H1 (cell line): ENCODE measurements around the gene SPATS2L. TPM values are rescaled to one million over a fixed set of nuclear protein-coding genes. Genes with fewer than 3 reads are reported as not detected.

Source experiments
- CTCF ChIA-PET: fragments of 300-600 bp; sonication (Branson Sonifier 250); formaldehyde crosslinking; loops from one replicate; lab custom pipeline; 2021; ENCODE audit not compliant: partially characterized antibody; lab: Charles Lee
- POLR2A ChIA-PET: fragments of 300-600 bp; sonication (Branson Sonifier 250); formaldehyde crosslinking; loops from one replicate; lab custom pipeline; 2021; ENCODE audit warnings: inconsistent platforms; ENCODE audit not compliant: partially characterized antibody; lab: Charles Lee
- DNase-seq, 2 experiments: peaks; one replicate each; pipeline versions ENCODE4 v3.0.0 to v3.0.0-alpha.2; 2010 to 2022; ENCODE audit warnings: low spot score in 2 of 2, low read depth in 1 of 2, mixed read lengths in 1 of 2
- FAIRE-seq: peaks from 2 replicates; lab custom pipeline; 2011; peaks lifted over from hg19 to GRCh38; lab: Jason Lieb, UNC
- H2AFZ ChIP-seq: 2 replicates; pipeline ENCODE4 v1.8.1; 2012; ENCODE audit warnings: low read length, inconsistent platforms
- H2AK5ac ChIP-seq: 2 replicates; pipeline ENCODE4 v1.6.1; 2013; ENCODE audit warnings: low read depth, low read length
- H2BK120ac ChIP-seq: replicated peaks from 2 replicates; pipeline ENCODE3; 2013; ENCODE audit warnings: low read depth, low read length, inconsistent platforms
- H2BK12ac ChIP-seq: 2 replicates; pipeline ENCODE4 v1.6.1; 2013; ENCODE audit warnings: low read depth, low read length
- H2BK15ac ChIP-seq: 2 replicates; pipeline ENCODE4 v1.6.1; 2013; ENCODE audit warnings: low read length
- H2BK20ac ChIP-seq: 2 replicates; pipeline ENCODE4 v1.6.1; 2013; ENCODE audit warnings: low read length
- H2BK5ac ChIP-seq: 2 replicates; pipeline ENCODE4 v1.6.1; 2013; ENCODE audit warnings: low read depth, low read length
- H3K14ac ChIP-seq: 2 replicates; pipeline ENCODE4 v1.6.1; 2013; ENCODE audit warnings: inconsistent platforms; ENCODE audit not compliant: insufficient read length
- H3K18ac ChIP-seq: 2 replicates; pipeline ENCODE4 v1.6.1; 2013; ENCODE audit warnings: low read length; ENCODE audit errors: extremely low read depth
- H3K23ac ChIP-seq: 2 replicates; pipeline ENCODE4 v1.6.1; 2013; ENCODE audit warnings: inconsistent platforms; ENCODE audit not compliant: insufficient read length
- H3K23me2 ChIP-seq: 2 replicates; pipeline ENCODE4 v1.6.1; 2013; ENCODE audit warnings: low read depth, low read length
- H3K27ac ChIP-seq: 2 replicates; pipeline ENCODE4 v1.6.1; 2011; ENCODE audit warnings: low read depth, low read length, inconsistent platforms
- H3K27me3 ChIP-seq, 4 experiments: replicated peaks in 1 of 4; 1 replicate in 1 of 4; 2 replicates in 3 of 4; pipeline versions ENCODE4 v1.6.1 to v1.8.1; 2011 to 2013; ENCODE audit warnings: low read length in 3 of 4, mild to moderate bottlenecking in 3 of 4, inconsistent platforms in 2 of 4, mixed read lengths in 2 of 4, moderate library complexity in 1 of 4; ENCODE audit not compliant: control insufficient read depth in 3 of 4, insufficient read depth in 3 of 4; ENCODE audit errors: extremely low read depth in 1 of 4
- H3K36me3 ChIP-seq, 4 experiments: 2 replicates each; pipeline versions ENCODE4 v1.6.1 to v1.8.1; 2011 to 2013; ENCODE audit warnings: mild to moderate bottlenecking in 4 of 4, low read length in 3 of 4, moderate library complexity in 2 of 4, control low read depth in 1 of 4, inconsistent platforms in 1 of 4; ENCODE audit not compliant: insufficient read depth in 4 of 4, control insufficient read depth in 2 of 4
- H3K4ac ChIP-seq: replicated peaks from 2 replicates; pipeline ENCODE3; 2013; ENCODE audit warnings: low read length, low read depth, mixed read lengths, inconsistent platforms; ENCODE audit not compliant: insufficient read length
- H3K4me1 ChIP-seq, 4 experiments: replicated peaks in 1 of 4; 1 replicate in 1 of 4; 2 replicates in 3 of 4; pipeline versions ENCODE4 v1.6.1 to v1.8.1; 2011 to 2013; ENCODE audit warnings: low read length in 3 of 4, inconsistent platforms in 2 of 4, mixed read lengths in 1 of 4; ENCODE audit not compliant: insufficient read depth in 4 of 4, control insufficient read depth in 3 of 4
- H3K4me2 ChIP-seq, 2 experiments: 2 replicates each; pipeline versions ENCODE4 v1.6.1 to v1.8.1; 2011 to 2013; ENCODE audit warnings: low read depth in 2 of 2, low read length in 2 of 2, control low read depth in 1 of 2, inconsistent platforms in 1 of 2, mild to moderate bottlenecking in 1 of 2; ENCODE audit not compliant: insufficient read depth in 1 of 2
- H3K4me3 ChIP-seq, 4 experiments: fragments of 200-600, 300-600 bp in 1 of 4; sonication (generic), shearing (Covaris generic), sonication (Bioruptor Twin) in 1 of 4; 2 replicates each; pipeline versions ENCODE4 v1.5.1 to v1.8.1; 2011 to 2016; ENCODE audit warnings: low read length in 4 of 4, low read depth in 3 of 4, control low read depth in 2 of 4, inconsistent platforms in 2 of 4, mild to moderate bottlenecking in 2 of 4, mixed read lengths in 1 of 4, moderate library complexity in 1 of 4; ENCODE audit not compliant: insufficient read depth in 2 of 4; ENCODE audit errors: extremely low read depth in 1 of 4
- H3K56ac ChIP-seq: replicated peaks from 2 replicates; pipeline ENCODE3; 2013; ENCODE audit warnings: low read depth, mild to moderate bottlenecking, mixed read lengths, low read length, inconsistent platforms; ENCODE audit not compliant: insufficient read length
- H3K79me1 ChIP-seq: 2 replicates; pipeline ENCODE4 v1.6.1; 2013; ENCODE audit warnings: low read depth, low read length, control low read depth
- H3K79me2 ChIP-seq, 2 experiments: 2 replicates each; pipeline versions ENCODE4 v1.6.1 to v1.8.1; 2012 to 2013; ENCODE audit warnings: low read length in 2 of 2, mild to moderate bottlenecking in 2 of 2, inconsistent platforms in 1 of 2; ENCODE audit not compliant: insufficient read depth in 2 of 2, control insufficient read depth in 1 of 2
- H3K9ac ChIP-seq, 4 experiments: replicated peaks in 1 of 4; 1 replicate in 1 of 4; 2 replicates in 3 of 4; pipeline versions ENCODE4 v1.6.1 to v1.8.1; 2011 to 2013; ENCODE audit warnings: low read depth in 3 of 4, low read length in 3 of 4, control low read depth in 2 of 4, mild to moderate bottlenecking in 2 of 4, moderate library complexity in 2 of 4, inconsistent platforms in 1 of 4; ENCODE audit errors: extremely low read depth in 1 of 4
- H3K9me3 ChIP-seq, 2 experiments: 2 replicates each; pipeline versions ENCODE4 v1.6.1 to v1.8.1; 2012 to 2013; ENCODE audit warnings: mild to moderate bottlenecking in 2 of 2, moderate library complexity in 2 of 2, control low read depth in 1 of 2, inconsistent platforms in 1 of 2, low read depth in 1 of 2, low read length in 1 of 2, mixed read lengths in 1 of 2; ENCODE audit not compliant: insufficient read depth in 2 of 2
- H4K20me1 ChIP-seq, 2 experiments: replicated peaks in 1 of 2; 2 replicates each; pipeline versions ENCODE3 to v1.8.1; 2011 to 2013; ENCODE audit warnings: inconsistent platforms in 2 of 2, low read length in 2 of 2, mild to moderate bottlenecking in 1 of 2; ENCODE audit not compliant: insufficient read depth in 2 of 2, control insufficient read depth in 1 of 2
- H4K5ac ChIP-seq: 2 replicates; pipeline ENCODE4 v1.6.1; 2013; ENCODE audit warnings: low read length, low read depth, mixed read lengths, inconsistent platforms; ENCODE audit not compliant: insufficient read length
- H4K8ac ChIP-seq: 2 replicates; pipeline ENCODE4 v1.8.0; 2013; ENCODE audit warnings: mild to moderate bottlenecking, moderate library complexity, low read length, inconsistent platforms; ENCODE audit not compliant: insufficient read depth; ENCODE audit errors: extremely low read depth
- H4K91ac ChIP-seq: replicated peaks from 2 replicates; pipeline ENCODE3; 2013; ENCODE audit warnings: low read length, mixed read lengths, inconsistent platforms; ENCODE audit not compliant: insufficient read length
- WGBS, 2 experiments: shearing (Covaris generic) in 1 of 2; methylation state at CpG; one replicate each; pipeline versions ENCODE4 v1.1.6 to v1.1.7; 2013 to 2015; ENCODE audit warnings: low lambda C conversion rate in 2 of 2, mixed read lengths in 2 of 2, inconsistent platforms in 1 of 2, low coverage in 1 of 2, missing lambda C conversion rate in 1 of 2; ENCODE audit not compliant: insufficient replicate concordance in 2 of 2, insufficient coverage in 1 of 2, insufficient read length in 1 of 2; ENCODE audit errors: extremely low coverage in 1 of 2, missing lambda C conversion rate in 1 of 2; 5-methylcytosine and 5-hydroxymethylcytosine counted together
- polyA plus RNA-seq, 7 experiments: library from polyadenylated mRNA; depleted of rRNA in 3 of 7; stranded (reverse) in 5 of 7; unstranded in 2 of 7; fragments of >200 nt in 5 of 7; fragments of 200-250 nt in 2 of 7; gene quantifications; 1 replicate in 5 of 7; 2 replicates in 1 of 7; 4 replicates in 1 of 7; pipeline versions ENCODE4 v1.2.1 to v1.2.3, GENCODE V29; 2011 to 2013; ENCODE audit warnings: missing spikeins in 2 of 7, mixed read lengths in 2 of 7
- total RNA-seq: library from RNA; stranded (reverse); fragmentation: NEBNext Ultra II Directional; extraction: Animal tissue kit (Norgen Biotek cat#: 25700); gene quantifications from 2 replicates; pipeline ENCODE4 v1.2.1, GENCODE V29; 2021

Gene SPATS2L
- total and polyA plus RNA-seq, 2 of the 8 experiments (the other 6 are each of a cell fraction or from before 2014, with no cell fraction given) = 67.3 to 189 TPM

GRCh38 chr2:200337621-200338020 is 31.1 kb downstream of the SPATS2L start:
- H3K23me2 ChIP-seq = no peaks in the 10 kb centered on the region
- DNase-seq = no peak
- H4K5ac ChIP-seq = no peak overlapping the region
- no peak overlapping the region for H3K27ac ChIP-seq
- no peak overlapping the region for H3K4me3 ChIP-seq
- no peak overlapping the region for H3K56ac ChIP-seq
- no peak overlapping the region for H3K4me2 ChIP-seq
- no peak overlapping the region for H3K18ac ChIP-seq
- 0 out of 2 replicates have a peak, but pooled peaks cover 4% of the 10 kb centered on the region for H3K79me1 ChIP-seq
- H3K9me3 ChIP-seq = no peaks in the 10 kb centered on the region; a peak in 1 of 4 replicates
- no peak overlapping the region for H2BK120ac ChIP-seq
- ChIA-PET POLR2A (interaction anchor here (1.3 to 2.4 kb wide), 3 partner anchors 10 to 23 kb away, joined by 4 to 8 read pairs (median 4); no protein-coding TSS in a partner anchor), CTCF (interaction anchor here (0.9 to 1.7 kb wide), 3 partner anchors 26 to 133 kb away, joined by 3 read pairs; no protein-coding TSS in a partner anchor)
- H4K8ac ChIP-seq = no peak overlapping the region
- WGBS, 2 experiments = 90% methylated on average over 2 of the region's 2 CpGs; no CpG with 5 or more reads in 1 of the 2 experiments
- no peak overlapping the region for H4K91ac ChIP-seq
- H4K20me1 ChIP-seq = peaks cover 3% of the 10 kb centered on the region in 2 experiments
- H3K4ac ChIP-seq = no peak overlapping the region
- H3K9ac ChIP-seq = no peak overlapping the region
- no peak overlapping the region for H2BK5ac ChIP-seq
- no peak overlapping the region for H3K14ac ChIP-seq
- FAIRE-seq = no peak
- no peak overlapping the region for H2BK12ac ChIP-seq
- H2BK15ac ChIP-seq = no peak overlapping the region
- no peak overlapping the region for H2AFZ ChIP-seq
- no peak overlapping the region for H2BK20ac ChIP-seq
- H3K23ac ChIP-seq = no peak overlapping the region
- H3K79me2 ChIP-seq = peaks cover 0 to 82% of the 10 kb centered on the region in 2 experiments; a peak in 3 of 4 replicates
- H3K36me3 ChIP-seq = peaks cover 0 to 5% (median 2%) of the 10 kb centered on the region in 4 experiments; a peak in 2 of 8 replicates
- H3K27me3 ChIP-seq = no peaks in the 10 kb centered on the region
- peaks cover 4 to 8% (median 7%) of the 10 kb centered on the region in 4 experiments; a peak in 5 of 7 replicates for H3K4me1 ChIP-seq
- H2AK5ac ChIP-seq = no peak overlapping the region
